Prostate gland (tissue), 2 donors: ENCODE results near the gene SAMD13. TPM values are rescaled to one million over a fixed set of nuclear protein-coding genes. Genes with fewer than 3 reads are reported as not detected.

Experiments
- DNase-seq: peaks from one replicate; pipeline ENCODE4 v3.0.0-alpha.2; 2019; ENCODE audit warnings: low spot score
- H3K27ac ChIP-seq, 2 donors: fragments of 200-600 bp; sonication (generic); 2 replicates each; pipeline ENCODE4 v1.5.1; 2017 to 2019
- H3K27me3 ChIP-seq: fragments of 200-600 bp; sonication (generic); replicated peaks from 2 replicates; pipeline ENCODE4 v1.5.1; 2019; ENCODE audit not compliant: insufficient read depth
- H3K36me3 ChIP-seq, 2 donors: fragments of 200-600 bp; sonication (generic); 1 replicate in 1 of 2; 2 replicates in 1 of 2; pipeline versions ENCODE4 v1.5.1 to v1.8.1; 2017 to 2019
- H3K4me1 ChIP-seq: fragments of 200-600 bp; sonication (generic); replicated peaks from 2 replicates; pipeline ENCODE4 v1.5.1; 2019
- H3K4me3 ChIP-seq, 2 donors: fragments of 200-600 bp; sonication (generic); 2 replicates each; pipeline ENCODE4 v1.5.1; 2017 to 2019
- H3K9me3 ChIP-seq: fragments of 200-600 bp; sonication (generic); 2 replicates; pipeline ENCODE4 v1.5.1; 2017
- POLR2A ChIP-seq: fragments of 450-650 bp; IDR thresholded peaks from one replicate; pipeline ENCODE4 v1.6.1; 2016; ENCODE audit warnings: antibody characterized with exemption, mild to moderate bottlenecking
- POLR2AphosphoS5 ChIP-seq: sonication (generic); formaldehyde crosslinking; IDR thresholded peaks from one replicate; pipeline ENCODE4 v1.6.1; 2017; ENCODE audit warnings: antibody characterized with exemption
- WGBS: methylation state at CpG from one replicate; pipeline ENCODE4 v1.1.5; 2018; 5-methylcytosine and 5-hydroxymethylcytosine counted together
- intact Hi-C: fragments of 100-400 bp; cut with DNase I; formaldehyde crosslinking; loops from one replicate; pipeline ENCODE4 v1.14.2; 2022
- total RNA-seq, 2 donors: library from RNA; depleted of rRNA; stranded (reverse); fragments of >200 nt; gene quantifications; one replicate each; pipeline ENCODE4 v1.1.0, GENCODE V29; 2016
- TF ChIP-seq, protein P1 (sequence below), 4 experiments: fragments of 200-600 bp in 2 of 4; fragments of 450-650 bp in 2 of 4; sonication (generic) in 2 of 4; IDR thresholded peaks; 1 replicate in 3 of 4; 2 replicates in 1 of 4; pipeline ENCODE4 v1.5.1; 2016 to 2019; ENCODE audit warnings: antibody characterized with exemption in 4 of 4, mild to moderate bottlenecking in 2 of 4, moderate library complexity in 2 of 4

SAMD13 gene
- total RNA-seq, 2 donors from 2014 or later: 3.1 to 3.4 TPM

- DNase-seq: no peak
- Histone ChIP-seq H3K27me3 (no peaks in the 10 kb centered on the region), H3K36me3 (no peaks in the 10 kb centered on the region), H3K4me1 (no peaks in the 10 kb centered on the region), H3K9me3 (no peaks in the 10 kb centered on the region), H3K27ac (no peak overlapping the region), H3K4me3 (no peak overlapping the region)
- WGBS: 67% methylated on average over 3 of the region's 3 CpGs
- intact Hi-C loops: no loop called here
- TF ChIP-seq POLR2A (no peak), POLR2AphosphoS5 (no peak)
- TF ChIP-seq, protein P1, sequence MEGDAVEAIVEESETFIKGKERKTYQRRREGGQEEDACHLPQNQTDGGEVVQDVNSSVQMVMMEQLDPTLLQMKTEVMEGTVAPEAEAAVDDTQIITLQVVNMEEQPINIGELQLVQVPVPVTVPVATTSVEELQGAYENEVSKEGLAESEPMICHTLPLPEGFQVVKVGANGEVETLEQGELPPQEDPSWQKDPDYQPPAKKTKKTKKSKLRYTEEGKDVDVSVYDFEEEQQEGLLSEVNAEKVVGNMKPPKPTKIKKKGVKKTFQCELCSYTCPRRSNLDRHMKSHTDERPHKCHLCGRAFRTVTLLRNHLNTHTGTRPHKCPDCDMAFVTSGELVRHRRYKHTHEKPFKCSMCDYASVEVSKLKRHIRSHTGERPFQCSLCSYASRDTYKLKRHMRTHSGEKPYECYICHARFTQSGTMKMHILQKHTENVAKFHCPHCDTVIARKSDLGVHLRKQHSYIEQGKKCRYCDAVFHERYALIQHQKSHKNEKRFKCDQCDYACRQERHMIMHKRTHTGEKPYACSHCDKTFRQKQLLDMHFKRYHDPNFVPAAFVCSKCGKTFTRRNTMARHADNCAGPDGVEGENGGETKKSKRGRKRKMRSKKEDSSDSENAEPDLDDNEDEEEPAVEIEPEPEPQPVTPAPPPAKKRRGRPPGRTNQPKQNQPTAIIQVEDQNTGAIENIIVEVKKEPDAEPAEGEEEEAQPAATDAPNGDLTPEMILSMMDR (IDR thresholded peaks at IDR 0.05): no peak
Measured at GRCh38 chr1:84382127-84382526, 80.6 kb downstream of the SAMD13 start.

GRCh38 chr1:84385347-84385746, 83.8 kb downstream of the SAMD13 start:
- 63% methylated on average over 1 of the region's 1 CpG for whole genome bisulfite sequencing
- H3K9me3 ChIP-seq: no peaks in the 10 kb centered on the region
- intact Hi-C loops: no loop called here
- TF ChIP-seq, protein P1 (IDR thresholded peaks at IDR 0.05): no peak
- TF ChIP-seq POLR2AphosphoS5: no peak
- no peak for TF ChIP-seq POLR2A
- H3K4me1 ChIP-seq: no peaks in the 10 kb centered on the region
- no peak overlapping the region for H3K4me3 ChIP-seq
- no peaks in the 10 kb centered on the region for H3K36me3 ChIP-seq
- no peak overlapping the region for H3K27ac ChIP-seq
- H3K27me3 ChIP-seq: no peaks in the 10 kb centered on the region
- no peak for DNase-seq

GRCh38 chr1:84386716-84387479, 85.4 kb downstream of the SAMD13 start:
- H3K36me3 ChIP-seq: no peaks in the 10 kb centered on the region
- H3K4me1 ChIP-seq: no peaks in the 10 kb centered on the region
- no peak overlapping the region for H3K4me3 ChIP-seq
- no peak for DNase-seq
- no peak overlapping the region for H3K27ac ChIP-seq
- intact Hi-C loops: no loop called here
- no peaks in the 10 kb centered on the region for H3K27me3 ChIP-seq
- TF ChIP-seq, protein P1 (IDR thresholded peaks at IDR 0.05): no peak
- TF ChIP-seq POLR2AphosphoS5 (no peak), POLR2A (no peak)
- no peaks in the 10 kb centered on the region for H3K9me3 ChIP-seq
- 90% methylated on average over 5 of the region's 5 CpGs for WGBS

- WGBS: 74% methylated on average over 8 of the region's 8 CpGs
- Histone ChIP-seq H3K36me3 (no peaks in the 10 kb centered on the region), H3K27me3 (no peaks in the 10 kb centered on the region), H3K27ac (no peak overlapping the region), H3K4me3 (no peak overlapping the region), H3K4me1 (no peaks in the 10 kb centered on the region), H3K9me3 (no peaks in the 10 kb centered on the region)
- TF ChIP-seq POLR2A (no peak), POLR2AphosphoS5 (no peak)
- TF ChIP-seq, protein P1 (IDR thresholded peaks at IDR 0.05): no peak
- DNase-seq: no peak
- intact Hi-C loops: no loop called here
Measured at GRCh38 chr1:84387480-84388163, 86.1 kb downstream of the SAMD13 start.
